Trophoblast cell (in vitro differentiated cells and primary cell): ENCODE results near the gene PRKD2.

Experiments used
- DNase-seq, 2 donors: peaks; one replicate each; pipeline ENCODE4 v3.0.0-alpha.2; 2016
- H2AFZ ChIP-seq: 2 replicates; pipeline ENCODE4 v1.6.1; 2013; ENCODE audit warnings: low read length, moderate library complexity, mild to moderate bottlenecking; ENCODE audit not compliant: insufficient read depth, poor library complexity
- H2AK5ac ChIP-seq: 2 replicates; pipeline ENCODE4 v1.6.1; 2013; ENCODE audit warnings: mild to moderate bottlenecking, low read length
- H2BK120ac ChIP-seq: 2 replicates; pipeline ENCODE4 v1.6.1; 2013; ENCODE audit warnings: low read length, mild to moderate bottlenecking, moderate library complexity; ENCODE audit not compliant: insufficient read depth, poor library complexity
- H2BK12ac ChIP-seq: 2 replicates; pipeline ENCODE4 v1.6.1; 2013; ENCODE audit warnings: mild to moderate bottlenecking, low read length, moderate library complexity
- H2BK5ac ChIP-seq: 2 replicates; pipeline ENCODE4 v1.6.1; 2013; ENCODE audit warnings: low read length, low read depth, moderate library complexity, mild to moderate bottlenecking; ENCODE audit not compliant: poor library complexity
- H3K14ac ChIP-seq: 2 replicates; pipeline ENCODE4 v1.6.1; 2013; ENCODE audit warnings: mild to moderate bottlenecking, low read length
- H3K18ac ChIP-seq: 2 replicates; pipeline ENCODE4 v1.6.1; 2013; ENCODE audit warnings: mild to moderate bottlenecking, low read length
- H3K23ac ChIP-seq: 2 replicates; pipeline ENCODE4 v1.6.1; 2013; ENCODE audit warnings: low read length
- H3K27ac ChIP-seq: 2 replicates; pipeline ENCODE4 v1.5.1; 2013; ENCODE audit warnings: low read depth, mild to moderate bottlenecking, inconsistent platforms, low read length, moderate library complexity
- H3K27me3 ChIP-seq: 2 replicates; pipeline ENCODE4 v1.6.1; 2013; ENCODE audit warnings: inconsistent platforms, mild to moderate bottlenecking, low read length, moderate library complexity; ENCODE audit not compliant: insufficient read depth
- H3K36me3 ChIP-seq, 2 experiments: 1 replicate in 1 of 2; 2 replicates in 1 of 2; pipeline ENCODE4 v1.6.1; 2013; ENCODE audit warnings: low read length in 2 of 2, mild to moderate bottlenecking in 2 of 2, moderate library complexity in 1 of 2; ENCODE audit not compliant: insufficient read depth in 2 of 2, control insufficient read depth in 1 of 2
- H3K4ac ChIP-seq: 2 replicates; pipeline ENCODE4 v1.6.1; 2013; ENCODE audit warnings: low read depth, mild to moderate bottlenecking, low read length, moderate library complexity
- H3K4me1 ChIP-seq, 2 experiments: 1 replicate in 1 of 2; 2 replicates in 1 of 2; pipeline ENCODE4 v1.6.1; 2013; ENCODE audit warnings: low read length in 2 of 2, mild to moderate bottlenecking in 2 of 2, moderate library complexity in 1 of 2; ENCODE audit not compliant: insufficient read depth in 2 of 2, control insufficient read depth in 1 of 2
- H3K4me2 ChIP-seq: 2 replicates; pipeline ENCODE4 v1.6.1; 2013; ENCODE audit warnings: inconsistent platforms, mild to moderate bottlenecking, low read length, moderate library complexity
- H3K4me3 ChIP-seq: 2 replicates; pipeline ENCODE4 v1.5.1; 2013; ENCODE audit warnings: mild to moderate bottlenecking, low read depth, low read length, inconsistent platforms
- H3K79me1 ChIP-seq: one replicate; pipeline ENCODE4 v1.6.1; 2013; ENCODE audit warnings: low read length
- H3K79me2 ChIP-seq: 2 replicates; pipeline ENCODE4 v1.6.1; 2013; ENCODE audit warnings: low read length, mild to moderate bottlenecking; ENCODE audit not compliant: control insufficient read depth, insufficient read depth, poor library complexity
- H3K9ac ChIP-seq: 2 replicates; pipeline ENCODE4 v1.6.1; 2013; ENCODE audit warnings: mild to moderate bottlenecking, low read length
- H3K9me3 ChIP-seq: 2 replicates; pipeline ENCODE4 v1.6.1; 2013; ENCODE audit warnings: low read depth, mild to moderate bottlenecking, control low read depth, inconsistent platforms, low read length; ENCODE audit not compliant: insufficient read depth
- H4K12ac ChIP-seq: 2 replicates; pipeline ENCODE4 v1.6.1; 2013; ENCODE audit warnings: low read depth, mild to moderate bottlenecking, low read length, moderate library complexity
- H4K8ac ChIP-seq: 2 replicates; pipeline ENCODE4 v1.6.1; 2013; ENCODE audit warnings: low read depth, mild to moderate bottlenecking, low read length, moderate library complexity
- H4K91ac ChIP-seq: one replicate; pipeline ENCODE4 v1.6.1; 2013; ENCODE audit warnings: low read depth, mild to moderate bottlenecking, low read length, moderate library complexity
- WGBS: extraction: QIAGEN DNeasy Blood & Tissue Kit; methylation state at CpG from one replicate; pipeline ENCODE4 v1.1.7; 2013; ENCODE audit warnings: missing lambda C conversion rate; ENCODE audit not compliant: insufficient read length, insufficient coverage; ENCODE audit errors: extremely low coverage; 5-methylcytosine and 5-hydroxymethylcytosine counted together

Gene PRKD2

DNA sequence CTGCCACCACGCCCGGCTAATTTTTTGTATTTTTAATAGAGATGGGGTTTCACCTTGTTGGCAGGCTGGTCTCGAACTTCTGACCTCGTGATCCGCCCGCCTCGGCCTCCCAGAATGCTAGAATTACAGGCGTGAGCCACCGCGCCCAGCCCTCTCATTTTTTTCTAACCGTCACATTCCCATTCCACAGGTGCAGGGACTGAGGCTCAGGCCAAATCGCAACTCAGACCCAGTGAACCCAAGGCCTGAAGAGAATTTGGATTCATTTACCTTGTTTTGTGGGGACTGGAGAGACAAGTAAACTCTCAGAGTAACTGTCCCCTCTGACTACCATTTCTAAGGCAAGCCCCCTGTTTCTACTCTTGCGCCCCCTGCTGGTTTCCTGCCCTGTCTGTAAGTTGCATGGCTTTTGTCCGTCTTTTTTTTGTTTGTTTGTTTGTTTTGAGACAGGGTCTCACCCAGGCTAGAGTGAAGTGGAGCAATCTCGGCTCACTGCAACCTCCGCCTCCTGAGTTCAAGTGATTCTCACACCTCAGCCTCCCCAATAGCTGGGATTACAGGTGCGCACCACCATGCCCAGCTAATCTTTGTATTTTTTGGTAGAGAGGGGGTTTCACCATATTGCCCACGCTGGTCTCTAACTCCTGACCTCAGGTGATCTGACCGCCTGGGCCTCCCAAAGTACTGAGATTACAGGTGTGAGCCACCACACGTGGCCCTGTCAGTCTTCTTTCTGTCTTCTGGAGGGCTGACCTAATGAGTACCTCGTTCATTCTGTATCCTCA is 31.6 kb upstream of the PRKD2 start:
- WGBS, result no CpG with 5 or more reads among the region's 21 CpGs
- H2BK120ac ChIP-seq, result no peak overlapping the region
- H4K8ac ChIP-seq, result no peak overlapping the region

DNA sequence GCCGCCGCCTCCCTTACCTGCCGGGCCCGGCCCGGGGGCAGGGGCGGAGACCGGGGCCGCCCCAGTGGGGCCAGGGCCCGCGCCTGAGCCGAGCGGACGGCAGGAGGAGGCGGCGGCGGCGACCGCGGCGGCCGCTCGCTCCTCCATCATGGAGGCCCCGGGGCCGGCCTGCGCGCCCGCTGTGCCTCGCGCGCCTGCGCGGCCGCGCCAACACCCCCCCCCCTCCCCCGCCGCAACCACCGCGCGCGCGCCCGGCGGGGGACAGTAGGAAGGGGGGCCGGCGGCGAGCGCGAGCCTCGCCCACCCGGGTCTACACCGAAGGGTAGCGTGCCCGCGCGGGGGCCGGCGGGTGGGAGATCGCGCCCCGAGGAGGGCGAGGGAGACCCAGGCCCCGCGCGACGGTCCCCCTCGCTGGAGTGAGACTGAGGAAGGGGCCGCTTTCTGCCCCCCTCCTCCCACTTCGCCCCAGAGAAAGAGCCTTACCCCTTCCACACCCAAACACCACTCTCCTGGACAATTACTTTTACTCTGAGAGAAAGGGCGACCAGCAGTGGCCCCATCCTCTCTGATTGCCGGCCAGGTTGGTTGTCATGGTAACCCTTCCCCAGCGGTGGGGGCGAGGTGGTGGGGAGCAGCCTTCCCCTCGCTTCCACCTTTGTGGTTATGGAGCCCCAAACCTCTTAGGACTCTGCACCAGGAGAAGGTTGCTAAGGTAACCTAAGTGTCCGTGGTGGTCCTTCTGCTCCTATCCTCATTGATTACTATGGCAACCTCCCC is 29.6 kb upstream of the PRKD2 start, which contains the start of gene STRN4:
Gene STRN4 (minus strand): TSS at position 170 of the 777 bp plus-strand sequence. CDS start 20 bp downstream, at position 150.
- Histone ChIP-seq H2BK5ac (peak within 1 kb of the TSS; percentile 86), H2BK120ac (peak within 1 kb of the TSS; percentile 85), H4K12ac (peak within 1 kb of the TSS; percentile 88), H2BK12ac (no peak within 1 kb of the TSS), H3K23ac (no peak within 1 kb of the TSS), H3K36me3 (peaks cover 7 to 13% of the 10 kb centered on the region in 2 experiments), H3K79me1 (peaks cover 14% of the 10 kb centered on the region), H3K4ac (peak within 1 kb of the TSS; percentile 99), H3K27ac (peak within 1 kb of the TSS; percentile 62), H3K4me3 (peak within 1 kb of the TSS; percentile 97), H2AK5ac (peak within 1 kb of the TSS; percentile 59), H4K8ac (peak within 1 kb of the TSS; percentile 93), H3K4me2 (peak within 1 kb of the TSS; percentile 95), H3K14ac (peak within 1 kb of the TSS; percentile 96), H3K27me3 (no peaks in the 10 kb centered on the region), H3K9me3 (no peaks in the 10 kb centered on the region), H3K4me1 (peaks cover 6 to 7% of the 10 kb centered on the region in 2 experiments), H3K18ac (peak within 1 kb of the TSS; percentile 94), H3K79me2 (peaks cover 28% of the 10 kb centered on the region), H3K9ac (peak within 1 kb of the TSS; percentile 98), H4K91ac (peak within 1 kb of the TSS; percentile 96), H2AFZ (peak within 1 kb of the TSS; percentile 80)
- no CpG with 5 or more reads among the region's 74 CpGs for WGBS
- DNase-seq, result peak in 1 of 2 donors; percentile 66

More for the DNA sequence above, 31.6 kb upstream of the PRKD2 start:
- no peak overlapping the region for H3K27ac ChIP-seq
- H2AK5ac ChIP-seq, result no peak overlapping the region
- H3K4me2 ChIP-seq, result no peak overlapping the region
- no peak overlapping the region for H3K18ac ChIP-seq
- H3K36me3 ChIP-seq, result peaks cover 4 to 7% of the 10 kb centered on the region in 2 experiments
- H4K12ac ChIP-seq, result no peak overlapping the region
- no peak overlapping the region for H3K9ac ChIP-seq
- no peaks in the 10 kb centered on the region for H3K27me3 ChIP-seq
- H3K4me3 ChIP-seq, result no peak overlapping the region
- H3K4me1 ChIP-seq, result peaks cover 6 to 7% of the 10 kb centered on the region in 2 experiments
- H3K9me3 ChIP-seq, result no peaks in the 10 kb centered on the region
- H3K79me1 ChIP-seq, result peaks cover 14% of the 10 kb centered on the region
- no peak overlapping the region for H4K91ac ChIP-seq
- H3K14ac ChIP-seq, result no peak overlapping the region
- no peak overlapping the region for H3K23ac ChIP-seq
- H3K4ac ChIP-seq, result no peak overlapping the region
- DNase-seq, result peak; percentile 48 to 81
- H2BK5ac ChIP-seq, result no peak overlapping the region
- no peak overlapping the region for H2AFZ ChIP-seq
- H2BK12ac ChIP-seq, result no peak overlapping the region
- H3K79me2 ChIP-seq, result peaks cover 19% of the 10 kb centered on the region

DNA sequence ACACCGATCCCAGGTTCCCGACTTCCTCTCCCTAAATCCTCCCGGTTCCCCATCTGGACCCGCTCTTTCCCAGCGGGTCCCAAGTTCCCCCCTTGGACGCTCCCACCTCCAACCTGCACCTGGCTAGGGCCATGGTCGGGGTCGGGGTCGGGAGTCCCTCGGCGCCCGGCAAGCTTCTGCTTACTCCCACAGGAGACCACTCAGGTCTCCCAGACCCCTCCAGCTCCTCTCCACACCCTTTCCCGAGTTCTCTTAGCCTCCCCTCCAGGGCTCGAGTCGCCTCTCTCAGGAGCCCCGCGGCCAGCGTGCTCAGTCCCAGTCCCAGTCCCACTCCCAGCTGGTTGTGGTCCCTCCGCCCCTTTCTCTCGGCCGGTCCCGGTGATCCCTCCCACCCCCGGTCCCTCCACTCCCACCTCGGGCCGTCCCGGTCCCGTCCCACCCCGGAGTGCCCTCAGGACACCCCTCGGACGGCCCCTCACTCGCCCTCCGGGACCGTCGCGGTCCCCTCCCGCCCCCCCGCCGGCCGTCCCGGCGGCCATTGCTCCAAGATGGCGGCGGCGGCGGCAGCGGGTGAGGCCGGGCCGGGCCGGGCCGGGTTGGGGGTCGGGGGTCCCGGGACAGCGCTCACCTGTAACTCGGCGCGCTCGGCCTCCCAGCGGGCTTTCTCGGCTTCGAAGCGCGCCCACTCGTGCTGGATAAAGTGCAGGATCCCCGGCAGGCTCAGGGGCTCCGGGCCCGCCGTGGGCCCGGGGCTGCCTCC is 28.8 kb upstream of the PRKD2 start, which contains the start of gene FKRP:
Gene FKRP (plus strand): TSS at position 537 of the 760 bp plus-strand sequence. CDS start 9,394 bp downstream, outside the sequence.
- peak within 1 kb of the TSS; percentile 98 for H3K9ac ChIP-seq
- peak within 1 kb of the TSS; percentile 80 for H2AFZ ChIP-seq
- H2BK120ac ChIP-seq, result peak within 1 kb of the TSS; percentile 85
- H2BK12ac ChIP-seq, result no peak within 1 kb of the TSS
- H3K27ac ChIP-seq, result peak within 1 kb of the TSS; percentile 62
- peaks cover 6 to 7% of the 10 kb centered on the region in 2 experiments for H3K4me1 ChIP-seq
- peak within 1 kb of the TSS; percentile 93 for H4K8ac ChIP-seq
- H2BK5ac ChIP-seq, result peak within 1 kb of the TSS; percentile 86
- H2AK5ac ChIP-seq, result peak within 1 kb of the TSS; percentile 59
- peak within 1 kb of the TSS; percentile 97 for H3K4me3 ChIP-seq
- H3K4ac ChIP-seq, result peak within 1 kb of the TSS; percentile 99
- H3K14ac ChIP-seq, result peak within 1 kb of the TSS; percentile 96
- peak within 1 kb of the TSS; percentile 96 for H4K91ac ChIP-seq
- no CpG with 5 or more reads among the region's 68 CpGs for WGBS
- H3K4me2 ChIP-seq, result peak within 1 kb of the TSS; percentile 95
- no peaks in the 10 kb centered on the region for H3K9me3 ChIP-seq
- H4K12ac ChIP-seq, result peak within 1 kb of the TSS; percentile 88
- peaks cover 34% of the 10 kb centered on the region for H3K79me2 ChIP-seq
- H3K18ac ChIP-seq, result peak within 1 kb of the TSS; percentile 94
- H3K27me3 ChIP-seq, result no peaks in the 10 kb centered on the region
- peak in 1 of 2 donors; percentile 31 for DNase-seq
- peaks cover 14% of the 10 kb centered on the region for H3K79me1 ChIP-seq
- no peak within 1 kb of the TSS for H3K23ac ChIP-seq
- H3K36me3 ChIP-seq, result peaks cover 12 to 18% of the 10 kb centered on the region in 2 experiments

DNA sequence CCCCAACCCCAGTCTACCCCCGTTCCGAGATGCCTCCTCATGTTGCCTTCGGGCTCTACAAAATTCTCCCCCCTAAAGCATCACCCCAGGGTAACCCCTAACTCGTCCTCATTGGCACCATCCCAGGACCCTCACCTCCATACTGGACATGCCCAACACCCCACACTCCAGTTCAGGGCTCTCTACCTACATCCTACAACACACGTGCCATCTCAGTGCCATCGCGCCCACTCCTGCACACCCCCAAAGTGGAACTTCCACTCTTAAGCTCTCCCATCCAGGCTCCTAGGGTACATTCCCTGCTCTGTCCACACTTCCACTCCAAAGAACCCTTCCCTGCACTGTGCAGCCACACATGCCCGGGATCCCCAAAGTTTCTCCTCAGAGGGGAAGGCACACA is 28.1 kb upstream of the PRKD2 start:
- Histone ChIP-seq H2BK12ac (no peak overlapping the region), H3K27me3 (no peaks in the 10 kb centered on the region), H3K18ac (peak overlapping the region; percentile 42), H2AFZ (no peak overlapping the region), H3K14ac (peak overlapping the region; percentile 82), H3K79me2 (peaks cover 37% of the 10 kb centered on the region), H3K36me3 (peaks cover 14 to 16% of the 10 kb centered on the region in 2 experiments), H3K79me1 (peaks cover 14% of the 10 kb centered on the region), H3K9me3 (no peaks in the 10 kb centered on the region), H3K4me3 (peak overlapping the region; percentile 97), H4K12ac (peak overlapping the region; percentile 79), H2BK5ac (no peak overlapping the region), H3K4ac (peak overlapping the region; percentile 99), H3K4me1 (peaks cover 6 to 7% of the 10 kb centered on the region in 2 experiments), H2AK5ac (peak overlapping the region; percentile 59), H3K4me2 (peak overlapping the region; percentile 76), H3K23ac (no peak overlapping the region), H4K91ac (peak overlapping the region; percentile 89), H4K8ac (peak overlapping the region; percentile 66), H3K27ac (no peak overlapping the region), H3K9ac (peak overlapping the region; percentile 75), H2BK120ac (peak overlapping the region; percentile 26)
- DNase-seq, result no peak
- WGBS, result no CpG with 5 or more reads among the region's 8 CpGs
